ENCODE data around the gene DDIT4.

DDIT4 gene

GRCh38 chr10:72295330-72295910 is 21.7 kb downstream of the DDIT4 start:
- TF ChIP-seq CTCF (conservative IDR thresholded peaks at IDR 0.05): no peak
- H3K27ac ChIP-seq: no peak overlapping the region

- H3K27ac ChIP-seq: peak overlapping the region; percentile 78; the same call in 1 of the 2 replicates
Measured at GRCh38 chr10:72296829-72297280, 23.1 kb downstream of the DDIT4 start.

- TF ChIP-seq CTCF (conservative IDR thresholded peaks at IDR 0.05): no peak
- H3K27ac ChIP-seq: peak overlapping the region; percentile 78
Measured at GRCh38 chr10:72297281-72297804, 23.6 kb downstream of the DDIT4 start.

- 0 out of 2 replicates have a peak, but pooled peaks have one; percentile 5 for TF ChIP-seq CTCF (conservative IDR thresholded peaks at IDR 0.05)
- H3K27ac ChIP-seq: peak overlapping the region; percentile 78
Measured at GRCh38 chr10:72297805-72298591, 24.3 kb downstream of the DDIT4 start.

- peak overlapping the region; percentile 78; the same call in 1 of the 2 replicates for H3K27ac ChIP-seq
- no peak for TF ChIP-seq CTCF (conservative IDR thresholded peaks at IDR 0.05)
Measured at GRCh38 chr10:72298592-72299519, 25.1 kb downstream of the DDIT4 start.

GRCh38 chr10:72303424-72304128 is 29.9 kb downstream of the DDIT4 start:
- H3K27ac ChIP-seq: no peak overlapping the region
- TF ChIP-seq CTCF (conservative IDR thresholded peaks at IDR 0.05): no peak

- no peak for TF ChIP-seq CTCF (conservative IDR thresholded peaks at IDR 0.05)
- H3K27ac ChIP-seq: no peak overlapping the region
Measured at GRCh38 chr10:72306215-72306760, 32.6 kb downstream of the DDIT4 start.

- peak overlapping the region; percentile 34; the same call in 1 of the 2 replicates for H3K27ac ChIP-seq
Measured at GRCh38 chr10:72307711-72308110, 34.0 kb downstream of the DDIT4 start.
